ENCODE measurements around the gene RIPOR3.
A peak's percentile ranks its signal among the peaks of the same experiment; 100 is the strongest.

The RIPOR3 gene

DNA sequence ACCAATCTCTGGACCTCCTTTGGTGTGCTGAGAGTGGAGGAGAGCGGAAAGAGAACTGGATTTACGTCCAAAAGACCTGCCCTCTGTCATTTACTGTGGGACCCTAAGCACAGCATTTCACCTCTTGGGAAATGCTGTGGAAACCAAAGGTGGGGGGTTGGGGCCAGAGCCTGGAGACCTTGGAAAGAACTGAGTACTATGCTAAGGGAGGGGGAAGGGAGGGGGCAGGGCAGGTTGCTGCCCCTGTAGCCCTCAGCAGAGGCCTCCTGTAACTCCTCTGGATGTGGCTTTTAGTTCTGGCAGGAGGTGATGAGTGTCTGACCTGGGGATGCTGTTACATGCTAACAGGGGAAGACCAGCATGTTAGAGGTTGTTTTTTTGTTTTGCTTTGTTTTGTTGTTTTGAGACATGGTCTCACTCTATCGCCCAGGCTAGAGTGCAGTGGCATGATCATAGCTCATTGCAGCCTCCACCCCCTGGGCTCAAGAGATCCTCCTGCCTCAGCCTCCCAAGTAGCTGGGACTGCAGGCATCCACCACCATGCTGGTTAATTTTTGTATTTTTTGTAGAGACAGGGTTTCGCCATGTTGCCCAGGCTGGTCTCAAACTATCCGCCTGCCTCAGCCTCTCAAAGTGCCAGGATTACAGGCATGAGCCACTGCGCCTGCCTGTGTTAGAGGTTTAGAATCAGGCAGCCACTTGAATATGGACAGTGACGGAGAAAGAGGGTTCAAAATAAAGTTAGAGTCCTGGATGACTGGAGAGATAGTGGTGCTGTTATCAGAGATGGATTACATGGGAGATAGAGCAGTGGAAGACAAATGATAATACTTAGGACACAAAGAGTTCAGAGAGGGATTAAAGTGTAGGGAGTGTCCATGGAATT is 21.7 kb upstream of the RIPOR3 start:
- Histone ChIP-seq H3K27ac (replicated peaks) (no peak overlapping the region), H3K27me3 (ENCODE audit: insufficient read depth, poor library complexity, severe bottlenecking) (no peaks in the 10 kb centered on the region), H3K4me3 (replicated peaks; ENCODE audit: insufficient read depth, low read length) (no peak overlapping the region)
- no peak for DNase-seq (ENCODE audit: low read depth in 1 of 2, low spot score in 1 of 2)
- TF ChIP-seq POLR2AphosphoS5 (IDR thresholded peaks at IDR 0.05; ENCODE audit: low read depth) (no peak), SPI1 (IDR thresholded peaks at IDR 0.05; ENCODE audit: borderline replicate concordance, low read depth) (no peak), GABPA (IDR thresholded peaks at IDR 0.05; ENCODE audit: low read depth) (no peak)
- TF ChIP-seq, protein P1, sequence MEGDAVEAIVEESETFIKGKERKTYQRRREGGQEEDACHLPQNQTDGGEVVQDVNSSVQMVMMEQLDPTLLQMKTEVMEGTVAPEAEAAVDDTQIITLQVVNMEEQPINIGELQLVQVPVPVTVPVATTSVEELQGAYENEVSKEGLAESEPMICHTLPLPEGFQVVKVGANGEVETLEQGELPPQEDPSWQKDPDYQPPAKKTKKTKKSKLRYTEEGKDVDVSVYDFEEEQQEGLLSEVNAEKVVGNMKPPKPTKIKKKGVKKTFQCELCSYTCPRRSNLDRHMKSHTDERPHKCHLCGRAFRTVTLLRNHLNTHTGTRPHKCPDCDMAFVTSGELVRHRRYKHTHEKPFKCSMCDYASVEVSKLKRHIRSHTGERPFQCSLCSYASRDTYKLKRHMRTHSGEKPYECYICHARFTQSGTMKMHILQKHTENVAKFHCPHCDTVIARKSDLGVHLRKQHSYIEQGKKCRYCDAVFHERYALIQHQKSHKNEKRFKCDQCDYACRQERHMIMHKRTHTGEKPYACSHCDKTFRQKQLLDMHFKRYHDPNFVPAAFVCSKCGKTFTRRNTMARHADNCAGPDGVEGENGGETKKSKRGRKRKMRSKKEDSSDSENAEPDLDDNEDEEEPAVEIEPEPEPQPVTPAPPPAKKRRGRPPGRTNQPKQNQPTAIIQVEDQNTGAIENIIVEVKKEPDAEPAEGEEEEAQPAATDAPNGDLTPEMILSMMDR (IDR thresholded peaks at IDR 0.05; ENCODE audit: insufficient read depth, low read length), result no peak
- TF ChIP-seq, protein P2, sequence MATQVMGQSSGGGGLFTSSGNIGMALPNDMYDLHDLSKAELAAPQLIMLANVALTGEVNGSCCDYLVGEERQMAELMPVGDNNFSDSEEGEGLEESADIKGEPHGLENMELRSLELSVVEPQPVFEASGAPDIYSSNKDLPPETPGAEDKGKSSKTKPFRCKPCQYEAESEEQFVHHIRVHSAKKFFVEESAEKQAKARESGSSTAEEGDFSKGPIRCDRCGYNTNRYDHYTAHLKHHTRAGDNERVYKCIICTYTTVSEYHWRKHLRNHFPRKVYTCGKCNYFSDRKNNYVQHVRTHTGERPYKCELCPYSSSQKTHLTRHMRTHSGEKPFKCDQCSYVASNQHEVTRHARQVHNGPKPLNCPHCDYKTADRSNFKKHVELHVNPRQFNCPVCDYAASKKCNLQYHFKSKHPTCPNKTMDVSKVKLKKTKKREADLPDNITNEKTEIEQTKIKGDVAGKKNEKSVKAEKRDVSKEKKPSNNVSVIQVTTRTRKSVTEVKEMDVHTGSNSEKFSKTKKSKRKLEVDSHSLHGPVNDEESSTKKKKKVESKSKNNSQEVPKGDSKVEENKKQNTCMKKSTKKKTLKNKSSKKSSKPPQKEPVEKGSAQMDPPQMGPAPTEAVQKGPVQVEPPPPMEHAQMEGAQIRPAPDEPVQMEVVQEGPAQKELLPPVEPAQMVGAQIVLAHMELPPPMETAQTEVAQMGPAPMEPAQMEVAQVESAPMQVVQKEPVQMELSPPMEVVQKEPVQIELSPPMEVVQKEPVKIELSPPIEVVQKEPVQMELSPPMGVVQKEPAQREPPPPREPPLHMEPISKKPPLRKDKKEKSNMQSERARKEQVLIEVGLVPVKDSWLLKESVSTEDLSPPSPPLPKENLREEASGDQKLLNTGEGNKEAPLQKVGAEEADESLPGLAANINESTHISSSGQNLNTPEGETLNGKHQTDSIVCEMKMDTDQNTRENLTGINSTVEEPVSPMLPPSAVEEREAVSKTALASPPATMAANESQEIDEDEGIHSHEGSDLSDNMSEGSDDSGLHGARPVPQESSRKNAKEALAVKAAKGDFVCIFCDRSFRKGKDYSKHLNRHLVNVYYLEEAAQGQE (IDR thresholded peaks at IDR 0.05; ENCODE audit: insufficient replicate concordance, low read depth), result no peak

DNA sequence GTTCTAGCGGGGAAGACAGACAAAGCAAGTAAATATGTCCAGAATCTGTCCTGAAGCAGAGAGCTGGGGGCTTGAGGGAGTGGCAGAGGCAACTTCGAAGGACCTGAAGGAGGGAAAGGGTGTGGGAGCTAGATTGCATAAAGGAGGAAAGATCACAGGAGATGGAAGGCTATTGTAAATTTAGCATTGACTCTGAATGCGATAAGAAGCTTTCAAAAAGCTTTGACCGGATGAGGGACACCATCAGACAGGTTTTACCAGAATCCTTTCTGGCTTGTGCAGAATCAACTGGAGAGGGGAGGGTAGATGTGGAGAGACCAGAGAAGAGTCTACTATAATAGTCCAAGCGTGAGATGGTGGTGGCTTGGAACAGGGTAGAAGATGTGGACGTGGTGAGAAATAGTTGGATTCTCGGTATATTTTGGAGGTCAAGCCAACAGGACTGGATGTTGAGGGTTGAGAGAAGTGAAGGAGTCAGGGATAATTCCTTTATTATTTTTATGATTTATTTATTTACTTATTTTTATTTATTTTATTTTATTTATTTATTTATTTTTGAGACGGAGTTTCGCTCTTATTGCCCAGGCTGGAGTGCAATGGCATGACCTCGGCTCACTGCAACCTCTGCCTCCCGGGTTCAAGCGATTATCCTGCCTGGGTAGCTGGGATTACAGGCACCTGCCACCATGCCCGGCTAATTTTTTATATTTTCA is 19.9 kb upstream of the RIPOR3 start:
- H3K27ac ChIP-seq (replicated peaks), result peak overlapping the region; percentile 75
- no peak overlapping the region for H3K4me3 ChIP-seq (replicated peaks; ENCODE audit: insufficient read depth, low read length)
- H3K27me3 ChIP-seq (ENCODE audit: insufficient read depth, poor library complexity, severe bottlenecking), result no peaks in the 10 kb centered on the region
- no peak; the same call in 1 of the 2 replicates for TF ChIP-seq POLR2AphosphoS5 (IDR thresholded peaks at IDR 0.05; ENCODE audit: low read depth)
- TF ChIP-seq, protein P2 (IDR thresholded peaks at IDR 0.05; ENCODE audit: insufficient replicate concordance, low read depth), result no peak
- TF ChIP-seq, protein P1 (IDR thresholded peaks at IDR 0.05; ENCODE audit: insufficient read depth, low read length), result no peak
- TF ChIP-seq GABPA (IDR thresholded peaks at IDR 0.05; ENCODE audit: low read depth), result no peak
- TF ChIP-seq SPI1 (IDR thresholded peaks at IDR 0.05; ENCODE audit: borderline replicate concordance, low read depth), result no peak
- peak in 1 of 2 experiments; percentile 20 for DNase-seq (ENCODE audit: low read depth in 1 of 2, low spot score in 1 of 2)

DNA sequence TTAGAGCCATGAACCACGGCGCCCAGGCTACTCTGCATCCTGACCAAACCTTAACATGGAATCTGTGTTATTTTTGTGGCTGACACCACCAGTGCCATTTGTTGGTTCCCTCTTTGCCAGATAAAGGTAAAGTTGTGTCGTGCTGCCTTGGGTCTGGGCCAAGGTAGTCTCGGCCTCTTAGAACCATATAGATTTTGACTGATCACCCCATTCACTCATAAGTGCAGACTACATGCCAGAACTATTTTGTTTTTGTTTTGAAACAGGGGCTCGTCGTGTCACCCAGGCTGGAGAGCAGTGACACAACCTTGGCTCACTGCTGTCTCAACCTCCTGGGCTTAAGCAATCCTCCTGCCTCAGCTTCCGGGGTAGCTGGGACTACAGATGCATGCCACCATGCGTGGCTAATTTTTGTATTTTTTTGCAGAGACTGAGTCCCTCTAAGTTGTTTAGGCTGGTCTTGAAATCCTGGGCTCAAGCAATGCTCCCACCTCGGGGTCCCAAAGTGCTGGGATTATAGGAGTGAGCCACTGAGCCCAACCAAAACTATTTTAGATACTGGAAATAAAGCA is 19.2 kb upstream of the RIPOR3 start:
- TF ChIP-seq, protein P2 (IDR thresholded peaks at IDR 0.05; ENCODE audit: insufficient replicate concordance, low read depth), result peak; percentile 64
- TF ChIP-seq SPI1 (IDR thresholded peaks at IDR 0.05; ENCODE audit: borderline replicate concordance, low read depth), result no peak
- TF ChIP-seq, protein P1 (IDR thresholded peaks at IDR 0.05; ENCODE audit: insufficient read depth, low read length), result no peak
- peak; percentile 71 for TF ChIP-seq POLR2AphosphoS5 (IDR thresholded peaks at IDR 0.05; ENCODE audit: low read depth)
- peak; percentile 50; the same call in 1 of the 2 replicates for TF ChIP-seq GABPA (IDR thresholded peaks at IDR 0.05; ENCODE audit: low read depth)
- no peak overlapping the region for H3K4me3 ChIP-seq (replicated peaks; ENCODE audit: insufficient read depth, low read length)
- H3K27me3 ChIP-seq (ENCODE audit: insufficient read depth, poor library complexity, severe bottlenecking), result no peaks in the 10 kb centered on the region
- peak overlapping the region; percentile 75 for H3K27ac ChIP-seq (replicated peaks)
- DNase-seq (ENCODE audit: low read depth in 1 of 2, low spot score in 1 of 2), result peak; percentile 61 to 92
